Measurements from ENCODE around the gene ADAMTS2.
"Not testable (repeated sequence)": the region's sequence is repeated elsewhere in the genome, so short reads cannot be mapped to it uniquely, and the experiment has no call there.

ADAMTS2 gene

DNA sequence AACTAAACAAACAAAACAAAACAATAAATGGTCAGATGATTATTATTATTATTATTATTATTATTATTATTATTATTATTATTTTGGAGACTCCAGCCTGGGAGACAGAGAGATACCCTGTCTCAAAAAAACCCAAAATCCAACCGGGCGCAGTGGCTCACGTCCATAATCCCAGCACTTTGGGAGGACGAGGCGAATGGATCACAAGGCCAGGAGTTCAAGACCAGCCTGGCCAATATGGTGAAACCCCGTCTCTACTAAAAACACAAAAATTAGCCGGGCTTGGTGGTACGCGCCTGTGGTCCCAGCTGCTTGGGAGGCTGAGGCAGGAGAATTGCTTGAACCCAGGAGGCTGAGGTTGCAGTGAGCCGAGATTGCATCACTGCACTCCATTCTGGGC is 61.4 kb downstream of the ADAMTS2 start:
- DNase-seq (ENCODE audit: low read depth in 3 of 3, low spot score in 1 of 3): not testable (repeated sequence)

DNA sequence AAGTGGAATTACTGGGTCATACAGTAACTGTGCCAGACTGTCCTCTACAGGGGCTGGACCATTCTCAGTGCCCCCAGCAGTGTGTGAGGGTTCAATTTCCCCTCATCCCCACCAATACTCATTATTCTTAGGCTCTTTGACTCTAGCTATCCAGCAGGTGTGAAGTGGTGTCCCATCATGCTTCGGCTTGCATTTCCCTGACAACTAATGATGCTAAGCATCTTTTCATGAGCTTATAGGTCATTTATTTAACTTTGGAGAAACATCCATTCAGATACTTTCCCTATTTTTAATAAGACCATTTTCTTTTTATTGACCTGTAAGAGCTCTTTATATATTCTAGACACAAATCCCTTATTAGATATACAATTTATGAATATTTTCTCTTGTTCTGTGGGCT is 63.6 kb downstream of the ADAMTS2 start:
- DNase-seq (ENCODE audit: low read depth in 3 of 3, low spot score in 1 of 3): no peak

DNA sequence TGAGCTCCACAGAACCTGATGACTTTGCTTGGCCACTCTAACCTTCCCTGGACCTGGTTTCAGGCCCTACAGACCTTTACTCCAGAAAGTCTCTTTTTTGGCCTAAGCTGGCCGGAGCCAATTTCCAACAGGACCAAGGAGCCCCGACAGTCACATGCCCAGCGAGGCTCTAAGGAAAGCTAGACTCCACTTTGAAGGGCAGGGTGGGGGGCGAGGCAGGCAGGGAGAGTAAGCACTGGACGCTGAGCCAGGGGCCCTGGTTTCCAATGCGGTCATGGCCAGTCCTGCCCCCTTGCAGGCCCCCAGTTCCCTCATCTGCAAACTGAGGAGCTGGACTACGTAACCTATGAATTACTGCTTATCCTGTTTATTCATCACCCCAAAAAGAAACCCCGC is 65.2 kb downstream of the ADAMTS2 start:
- no peak for DNase-seq (ENCODE audit: low read depth in 3 of 3, low spot score in 1 of 3)

DNA sequence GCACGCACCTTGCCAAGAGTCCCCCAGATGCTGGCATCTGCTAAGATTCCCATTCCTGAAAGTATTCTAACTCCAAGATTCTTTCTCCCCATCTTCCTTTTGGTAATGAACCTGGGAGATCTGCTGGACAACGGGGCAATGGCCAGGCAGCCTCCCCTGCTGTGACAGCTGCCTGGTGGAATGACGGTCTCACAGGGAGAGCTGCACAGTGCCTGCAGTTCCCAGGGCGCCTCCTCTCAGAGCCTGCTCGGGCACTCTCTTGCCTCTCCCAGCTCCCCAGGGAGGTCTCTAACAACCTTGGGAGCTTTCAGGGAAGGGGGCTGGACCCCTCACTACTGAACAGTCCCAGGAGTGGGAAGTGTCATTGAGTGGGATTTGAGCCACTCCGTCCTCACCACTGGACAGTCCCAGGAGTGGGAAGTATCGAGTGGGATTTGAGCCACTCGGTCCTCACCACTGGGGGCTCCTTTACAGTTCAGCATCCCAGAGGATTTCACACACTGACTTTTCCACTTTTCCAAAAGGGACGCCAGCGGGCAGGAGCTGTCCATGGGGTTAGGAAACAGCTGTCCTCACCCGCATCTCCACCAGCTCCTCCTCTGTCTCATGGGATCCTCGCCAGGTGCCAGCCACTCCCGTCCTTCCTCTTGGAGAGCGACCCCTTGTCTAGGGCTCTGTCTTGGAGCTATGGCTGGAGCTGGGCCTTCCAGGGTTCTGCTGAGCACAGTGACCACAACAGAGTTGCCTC is 65.7 kb downstream of the ADAMTS2 start:
- no peak for DNase-seq (ENCODE audit: low read depth in 3 of 3, low spot score in 1 of 3)

DNA sequence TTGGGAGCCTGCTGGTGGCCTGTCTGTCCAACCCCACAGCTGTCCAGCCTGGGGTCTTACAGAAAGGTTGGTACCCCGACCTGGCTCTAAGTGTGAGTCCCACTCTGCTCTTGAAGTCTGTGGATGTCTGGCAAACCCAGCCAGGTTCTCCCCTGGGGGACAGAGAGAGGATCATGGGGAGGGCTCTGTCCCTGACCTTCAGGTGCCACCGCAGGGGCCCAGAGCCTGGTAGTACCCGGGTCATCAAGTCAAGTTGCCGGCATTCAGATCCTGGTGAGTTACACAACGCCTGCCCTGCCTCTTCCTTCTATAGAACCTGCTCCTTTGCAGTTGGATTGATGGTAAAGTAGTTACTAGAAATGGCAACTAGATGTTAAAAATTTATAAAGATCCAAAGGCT is 66.7 kb downstream of the ADAMTS2 start:
- no peak for DNase-seq (ENCODE audit: low read depth in 3 of 3, low spot score in 1 of 3)

DNA sequence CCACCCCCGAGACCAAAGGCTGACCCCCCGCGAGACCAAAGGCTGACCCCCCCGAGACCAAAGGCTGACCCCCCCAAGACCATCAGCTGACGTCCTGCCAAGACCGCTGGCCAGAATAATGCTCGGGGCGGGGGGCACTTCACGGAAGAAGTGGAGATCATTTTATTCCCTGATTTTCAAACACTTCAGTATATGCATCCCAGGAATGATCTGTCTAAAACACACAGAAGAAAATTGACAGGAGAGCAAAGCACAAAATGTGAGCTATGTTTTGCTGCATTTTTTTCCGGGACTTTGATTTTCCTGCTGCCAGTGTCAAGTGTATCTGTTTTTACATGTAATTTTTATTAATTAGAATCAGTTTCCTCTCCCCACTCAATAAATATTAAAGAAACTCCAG is 67.1 kb downstream of the ADAMTS2 start:
- no peak for DNase-seq (ENCODE audit: low read depth in 3 of 3, low spot score in 1 of 3)

DNA sequence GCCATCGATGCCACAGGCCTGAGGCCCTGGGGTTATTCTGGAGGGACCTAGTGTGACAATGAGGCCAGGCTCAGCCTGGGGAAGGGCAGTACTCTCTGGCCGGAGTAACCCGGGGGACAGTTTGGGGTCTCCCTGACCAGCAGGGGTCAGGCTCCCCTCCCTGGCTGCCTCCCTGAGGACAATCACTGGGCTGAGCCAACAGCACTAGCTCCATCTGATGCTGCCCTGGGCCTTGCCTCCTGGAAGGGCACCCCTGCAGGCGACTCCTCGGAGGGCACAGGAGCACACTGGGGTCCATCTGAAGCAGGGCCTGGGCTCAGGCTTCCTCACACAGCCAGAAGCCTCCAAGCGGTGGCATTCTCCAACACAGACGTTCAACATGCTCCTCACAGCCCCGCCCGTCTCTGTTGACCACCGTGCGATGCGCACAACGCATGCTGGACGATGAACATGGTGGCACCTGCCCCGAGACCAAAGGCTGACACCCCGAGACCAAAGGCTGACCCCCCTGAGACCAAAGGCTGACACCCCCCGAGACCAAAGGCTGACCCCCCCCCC is 68.3 kb downstream of the ADAMTS2 start:
- DNase-seq (ENCODE audit: low read depth in 3 of 3, low spot score in 1 of 3): no peak

DNA sequence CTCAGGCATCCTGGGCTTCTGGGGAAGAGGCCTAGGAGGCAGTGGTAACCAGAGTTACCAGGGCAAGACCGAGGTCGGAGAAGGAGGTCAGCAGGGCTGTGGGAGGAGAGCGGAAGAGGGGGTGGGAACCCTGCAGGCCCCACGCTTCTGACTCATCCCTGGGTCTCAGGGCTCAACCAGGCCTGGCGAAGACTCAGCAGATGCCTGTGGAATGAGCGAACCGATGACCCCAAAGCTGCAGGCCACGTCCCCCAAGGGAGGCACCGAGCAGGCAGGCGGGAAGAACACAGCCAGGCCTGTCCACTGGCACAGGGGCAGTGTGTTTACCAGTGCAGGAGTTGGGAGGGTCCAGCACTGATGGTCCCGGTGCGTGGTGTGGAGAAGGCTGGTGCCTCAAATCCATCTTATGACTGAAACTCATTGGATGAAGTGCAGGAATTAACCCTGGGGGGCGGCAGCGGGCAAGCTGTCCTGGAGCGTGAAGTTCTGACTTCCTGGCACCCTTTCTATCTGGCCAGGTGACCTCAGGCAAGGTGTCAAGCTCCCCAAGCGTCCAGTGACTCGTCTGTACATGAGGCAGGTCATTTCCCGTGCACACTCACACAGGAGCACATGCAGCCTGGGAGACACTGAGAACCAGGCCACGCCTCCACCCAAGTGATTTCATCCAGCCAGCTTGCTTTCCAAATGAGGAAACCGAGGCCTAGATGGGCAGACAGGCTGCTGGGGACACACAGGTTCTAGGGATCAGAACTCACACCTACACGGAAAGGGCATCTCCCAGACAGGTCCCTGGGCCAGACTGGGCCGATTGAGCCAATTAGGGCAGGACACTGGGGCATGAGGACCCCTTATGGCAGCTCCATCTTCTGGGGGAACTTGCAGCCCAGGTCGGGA is 69.1 kb downstream of the ADAMTS2 start:
- DNase-seq (ENCODE audit: low read depth in 3 of 3, low spot score in 1 of 3): no peak

DNA sequence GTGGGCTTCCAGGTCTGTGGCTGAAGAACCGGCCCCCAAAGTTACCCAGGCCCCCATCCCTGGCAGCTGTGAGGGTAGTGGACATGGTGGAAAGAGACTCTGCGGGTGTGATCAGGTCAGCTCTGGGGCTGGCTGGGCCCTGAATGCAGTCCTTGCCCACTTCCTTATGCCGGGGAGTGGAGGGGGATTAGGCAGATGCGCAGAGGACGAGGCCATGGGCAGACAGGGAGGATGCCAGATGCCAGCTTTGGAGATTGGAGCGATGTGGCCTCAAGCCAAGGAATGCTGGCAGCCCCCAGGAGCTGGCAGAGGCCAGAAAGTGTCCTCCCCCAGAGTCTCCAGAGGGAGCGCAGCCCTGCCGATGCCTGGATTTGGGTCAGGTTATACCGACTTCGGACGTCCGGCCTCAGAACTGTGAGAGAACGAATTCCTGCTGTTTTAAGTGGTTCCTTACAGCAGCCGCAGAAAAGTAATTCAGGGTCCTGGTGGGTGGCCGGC is 69.8 kb downstream of the ADAMTS2 start:
- DNase-seq (ENCODE audit: low read depth in 3 of 3, low spot score in 1 of 3): no peak

DNA sequence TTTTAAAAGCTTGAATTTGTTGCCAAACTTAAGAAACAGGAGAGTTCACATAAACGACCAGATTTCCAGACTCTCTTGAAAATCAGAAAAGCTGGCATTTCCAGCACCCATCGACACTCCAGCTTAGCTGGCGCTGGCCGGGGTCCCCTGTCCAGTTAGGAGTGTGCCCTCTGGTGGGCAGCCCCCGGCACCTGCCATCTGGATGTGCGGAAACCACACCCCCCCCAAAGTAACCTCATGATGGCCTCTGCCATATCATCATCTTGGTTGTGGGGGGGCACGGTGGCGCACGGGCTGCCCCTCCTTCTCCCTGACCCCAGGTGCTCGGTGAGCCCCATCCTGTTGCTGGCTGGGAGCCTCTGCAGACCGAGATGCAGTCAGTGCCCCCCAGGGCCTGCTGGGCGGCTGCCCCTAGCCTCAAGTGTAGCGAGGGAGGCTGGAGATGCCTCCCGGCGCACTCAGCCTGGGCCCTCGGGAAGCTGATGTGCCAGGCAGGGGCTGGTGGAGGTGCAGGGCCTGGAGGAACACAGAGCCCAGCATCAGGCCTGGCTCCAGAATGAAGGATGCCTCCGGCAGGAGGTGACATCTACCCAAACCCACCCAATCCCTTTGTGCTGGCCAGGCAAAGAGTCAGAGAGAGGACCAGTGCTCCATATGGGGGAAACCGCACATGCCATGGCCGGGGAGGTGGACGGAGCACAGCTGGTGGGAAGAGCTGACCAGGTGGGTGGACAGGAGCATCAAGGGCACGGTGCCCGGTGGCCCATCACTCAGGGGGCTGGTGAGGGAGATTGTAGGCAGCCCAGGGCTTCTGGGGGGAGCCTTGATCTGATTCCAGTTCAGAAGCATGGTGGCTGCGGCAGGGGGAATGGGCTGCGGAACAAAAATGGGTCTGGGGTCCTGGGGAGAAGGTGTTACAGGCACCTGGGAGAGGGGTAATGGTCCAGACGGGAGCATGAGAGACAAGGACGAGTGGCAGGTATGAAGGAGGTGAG is 70.6 kb downstream of the ADAMTS2 start:
- DNase-seq (ENCODE audit: low read depth in 3 of 3, low spot score in 1 of 3): no peak

DNA sequence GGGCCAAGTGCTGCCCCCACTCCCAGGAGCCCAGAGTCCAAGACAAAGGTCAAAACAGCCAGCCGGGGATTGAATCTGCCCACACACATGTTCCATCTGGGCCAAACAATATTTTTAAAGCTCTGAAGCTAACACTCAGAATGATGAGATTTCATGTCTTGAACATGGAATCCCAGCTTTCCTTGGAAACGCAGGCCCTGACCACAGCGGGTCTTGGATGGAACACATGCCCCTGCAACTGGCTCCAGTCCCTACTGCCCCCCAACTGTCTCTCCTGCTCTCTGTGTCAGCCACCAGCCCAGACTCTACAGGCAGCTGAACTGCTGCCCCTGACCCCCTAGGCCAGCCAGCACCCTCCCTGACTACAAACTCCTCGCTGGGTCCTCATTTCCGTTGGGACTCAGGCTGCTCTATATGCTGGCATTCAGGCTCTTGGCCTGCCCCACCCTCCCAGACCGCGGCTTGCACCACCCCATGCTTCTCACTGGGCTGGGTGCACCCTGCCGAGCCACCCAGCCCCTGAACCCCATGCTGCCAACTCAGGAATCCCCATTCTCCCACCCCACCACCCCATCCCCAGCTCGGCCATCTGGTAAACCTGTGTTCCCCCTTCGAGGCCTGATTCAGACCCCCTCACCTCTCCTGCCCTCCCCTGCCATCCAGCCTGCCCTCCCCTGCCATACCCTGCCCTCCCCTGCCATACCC is 71.7 kb downstream of the ADAMTS2 start:
- DNase-seq (ENCODE audit: low read depth in 3 of 3, low spot score in 1 of 3): no peak

DNA sequence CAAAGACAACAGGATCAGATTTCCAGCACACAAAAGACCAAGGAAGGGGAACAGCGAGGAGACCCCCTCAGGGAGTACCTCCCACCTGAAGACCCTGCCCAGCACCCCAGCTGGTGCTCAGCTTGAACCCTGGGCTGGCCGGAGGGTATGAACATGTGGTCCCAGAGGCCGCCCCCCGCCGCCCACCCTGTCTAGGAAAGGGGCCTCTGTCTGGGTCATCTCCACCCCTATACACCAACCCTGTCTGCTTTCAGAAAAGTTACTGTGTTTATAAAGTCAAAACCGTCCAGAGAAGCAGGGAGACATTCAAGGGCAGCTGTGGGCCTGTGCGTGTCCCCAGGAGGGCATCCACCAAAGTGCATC is 72.2 kb downstream of the ADAMTS2 start:
- DNase-seq (ENCODE audit: low read depth in 3 of 3, low spot score in 1 of 3): no peak

DNA sequence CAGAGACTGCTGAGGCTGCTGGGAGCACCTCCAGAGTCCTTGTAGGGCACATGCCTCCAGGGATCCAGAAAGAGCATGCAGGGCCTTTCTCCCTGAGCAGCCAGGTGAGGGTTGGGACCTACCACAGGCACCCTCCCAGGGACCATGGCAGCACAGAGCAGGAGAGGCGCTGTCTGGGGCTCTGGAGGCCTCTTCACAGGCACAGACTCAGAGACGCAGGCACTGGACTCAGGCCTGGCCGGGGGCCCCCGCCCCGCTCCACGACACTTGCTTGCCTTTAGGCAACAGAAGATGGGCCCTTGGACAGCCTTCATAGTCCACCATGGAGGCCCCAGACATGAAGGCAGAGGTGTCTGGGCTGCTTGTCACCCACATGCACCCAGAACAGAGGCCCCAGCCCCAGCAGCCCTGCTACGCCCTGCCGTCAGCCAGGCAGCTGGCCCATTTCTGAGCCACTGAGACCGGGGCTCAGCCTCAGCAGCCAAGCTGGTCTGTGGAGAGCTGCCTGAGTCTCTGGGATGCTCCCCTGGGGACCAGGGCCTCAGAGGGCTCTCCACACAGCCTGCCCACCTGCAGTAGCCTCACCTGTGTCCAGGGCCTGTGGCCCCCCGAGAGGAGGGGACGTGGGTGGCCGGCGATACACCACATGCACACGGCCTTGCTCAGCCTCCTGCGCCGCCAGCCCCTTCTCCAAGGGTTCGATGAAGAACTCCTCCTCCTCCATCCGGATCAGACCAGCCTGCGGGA is 72.8 kb downstream of the ADAMTS2 start:
- DNase-seq (ENCODE audit: low read depth in 3 of 3, low spot score in 1 of 3): no peak

DNA sequence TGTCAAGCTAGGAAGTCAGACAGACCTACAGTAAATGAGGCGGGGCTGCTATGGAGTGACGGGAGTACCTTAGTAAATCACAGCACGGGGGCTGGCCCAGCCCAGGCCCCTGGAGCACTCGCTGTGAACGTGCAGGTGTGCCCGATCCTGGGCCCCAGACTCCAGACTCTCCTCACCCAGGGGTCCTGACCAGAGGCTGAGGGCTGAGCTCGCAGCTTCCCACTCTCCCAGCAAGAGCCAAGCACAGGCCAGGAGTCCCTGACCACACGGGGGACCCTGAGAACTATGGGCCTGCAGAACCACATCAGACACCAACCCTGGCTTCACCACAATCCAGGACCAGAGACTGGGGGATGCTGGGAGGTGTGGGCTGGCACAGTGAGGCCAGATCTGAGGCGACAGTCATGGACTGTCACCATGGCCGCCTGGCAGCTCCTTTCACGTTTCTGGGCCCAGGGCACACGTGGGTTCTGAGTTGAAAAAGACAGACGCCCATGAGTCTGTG is 73.4 kb downstream of the ADAMTS2 start:
- DNase-seq (ENCODE audit: low read depth in 3 of 3, low spot score in 1 of 3): no peak

DNA sequence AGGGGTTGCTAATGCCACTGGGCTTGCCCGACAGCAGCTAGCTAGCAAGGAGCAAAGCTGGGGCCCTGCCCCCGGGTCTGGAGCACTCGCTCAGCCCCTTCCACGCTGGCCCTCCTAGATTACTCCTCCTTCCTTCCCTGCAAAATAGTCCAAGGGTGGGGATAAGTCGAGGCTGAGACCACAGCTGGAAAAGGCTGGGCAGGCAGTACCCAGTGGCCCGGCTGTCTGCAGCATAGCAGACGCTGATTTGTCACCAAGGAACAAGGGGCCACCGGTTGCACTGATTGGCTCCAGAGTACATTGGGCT is 73.9 kb downstream of the ADAMTS2 start:
- DNase-seq (ENCODE audit: low read depth in 3 of 3, low spot score in 1 of 3): no peak

DNA sequence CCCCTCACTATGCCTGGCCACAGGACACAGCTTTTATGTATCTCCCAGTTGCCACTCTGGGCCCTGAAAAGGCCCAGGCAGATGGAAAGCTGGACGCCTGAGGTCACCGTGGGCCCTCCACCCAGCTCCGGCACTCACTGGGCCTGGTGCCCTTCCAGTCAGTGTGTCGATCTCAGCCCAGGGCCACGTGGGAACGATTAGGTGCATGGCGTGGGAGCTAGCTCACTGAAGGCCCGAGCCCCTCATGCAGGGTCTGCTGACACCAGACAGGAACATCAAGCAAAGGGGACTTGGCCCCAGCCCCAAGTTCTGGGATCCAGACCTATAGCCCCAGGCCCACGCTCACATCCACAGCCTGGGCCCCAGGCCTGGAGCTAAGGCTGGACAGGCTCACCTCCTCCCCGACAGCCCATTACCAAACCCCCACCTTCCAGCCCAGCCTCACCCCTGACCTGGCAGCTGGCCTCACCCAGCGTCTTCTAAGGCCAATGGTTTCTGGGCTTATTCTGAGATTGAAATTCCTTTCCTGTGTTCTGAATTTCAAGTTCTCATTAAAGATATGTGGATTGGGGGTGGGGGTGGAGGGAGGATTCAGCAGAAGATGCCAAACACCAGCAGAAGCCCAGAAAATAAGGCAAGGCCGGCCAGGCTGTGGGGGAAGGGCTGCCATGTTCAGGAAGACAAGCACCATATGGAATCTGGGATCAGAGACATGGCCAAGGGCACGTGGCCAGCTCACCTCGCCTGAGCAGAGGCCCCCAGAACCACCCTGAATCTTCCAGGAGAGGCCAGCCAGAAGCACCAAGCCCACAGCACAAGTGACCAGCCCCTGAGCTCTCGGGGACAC is 74.5 kb downstream of the ADAMTS2 start:
- no peak for DNase-seq (ENCODE audit: low read depth in 3 of 3, low spot score in 1 of 3)

DNA sequence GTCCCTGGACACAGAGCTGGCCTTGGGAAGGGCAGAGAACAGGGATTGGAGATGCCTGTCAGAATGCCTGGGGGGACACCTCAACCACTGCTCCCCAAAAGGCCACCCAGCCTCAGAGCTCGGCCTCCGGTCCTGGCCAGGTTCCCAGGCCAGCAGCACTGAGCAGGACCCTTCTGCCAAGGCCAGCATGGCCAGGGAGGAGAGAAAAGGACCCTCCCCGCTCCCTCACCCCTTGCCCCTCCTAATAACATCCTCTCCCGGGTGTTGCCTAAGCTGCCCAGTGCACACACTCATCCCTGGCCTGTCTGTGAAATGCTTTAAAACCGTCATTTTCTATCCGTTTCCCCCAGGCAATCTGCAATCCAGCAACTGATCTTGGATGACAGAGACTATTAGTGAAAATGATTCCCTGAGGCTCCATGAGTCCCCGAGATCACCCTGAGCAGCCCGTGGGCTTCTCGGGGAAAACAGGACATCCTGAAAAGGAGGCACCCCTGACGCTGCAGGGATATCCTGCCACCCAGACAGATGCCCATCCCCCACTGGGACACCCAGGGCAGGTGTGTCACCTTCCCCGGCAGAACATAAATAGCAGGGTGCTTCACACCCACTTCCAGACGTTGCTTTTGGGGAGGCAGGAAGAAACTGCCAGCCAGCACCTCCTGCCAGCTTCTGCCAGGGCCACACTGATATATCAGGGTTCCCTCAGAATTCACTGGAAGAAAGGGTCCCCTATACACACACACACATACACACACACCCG is 75.3 kb downstream of the ADAMTS2 start:
- no peak for DNase-seq (ENCODE audit: low read depth in 3 of 3, low spot score in 1 of 3)

Measured in stimulated activated CD4-positive, alpha-beta T cell treated with anti-CD3 and anti-CD28 coated beads, TNF-alpha, amount 100 ng/mL, for 1 hour (primary cell).